Common myeloid progenitor, CD34-positive (primary cell): Measurements from ENCODE around the gene CYP27B1.
A peak's percentile ranks its signal among the peaks of the same experiment; 100 is the strongest.
"Not testable (repeated sequence)": the region's sequence is repeated elsewhere in the genome, so short reads cannot be mapped to it uniquely, and the experiment has no call there.

ENCODE experiments used
- CTCF ChIA-PET: fragments of 350-600 bp; sonication (Branson Sonifier 250); formaldehyde crosslinking; loops from one replicate; lab custom pipeline; 2021; ENCODE audit warnings: antibody characterized with exemption; lab: Charles Lee
- POLR2A ChIA-PET: fragments of 350-600 bp; sonication (Branson Sonifier 250); formaldehyde crosslinking; loops from one replicate; lab custom pipeline; 2021; ENCODE audit warnings: antibody characterized with exemption; lab: Charles Lee
- DNase-seq, 3 donors: peaks; one replicate each; pipeline versions ENCODE4 v3.0.0 to v3.0.0-alpha.2; 2013
- H3K27ac ChIP-seq, 2 experiments: 1 replicate in 1 of 2; 2 replicates in 1 of 2; pipeline ENCODE4 v1.7.0; 2013; ENCODE audit warnings: inconsistent platforms in 2 of 2, low read length in 2 of 2, mild to moderate bottlenecking in 2 of 2, low read depth in 1 of 2, moderate library complexity in 1 of 2; ENCODE audit not compliant: severe bottlenecking in 2 of 2, insufficient read depth in 1 of 2, poor library complexity in 1 of 2
- H3K27me3 ChIP-seq, 5 experiments: replicated peaks in 2 of 5; 1 replicate in 3 of 5; 2 replicates in 2 of 5; pipeline versions ENCODE4 v1.6.1 to v1.7.0; 2013; ENCODE audit warnings: low read length in 4 of 5, mild to moderate bottlenecking in 2 of 5, moderate library complexity in 2 of 5, inconsistent platforms in 1 of 5; ENCODE audit not compliant: insufficient read depth in 5 of 5, control insufficient read depth in 4 of 5
- H3K36me3 ChIP-seq, 4 experiments: 1 replicate in 2 of 4; 2 replicates in 2 of 4; pipeline versions ENCODE4 v1.6.1 to v1.7.0; 2013; ENCODE audit warnings: low read length in 3 of 4, control low read depth in 1 of 4, mild to moderate bottlenecking in 1 of 4; ENCODE audit not compliant: control insufficient read depth in 4 of 4, insufficient read depth in 4 of 4
- H3K4me1 ChIP-seq, 4 experiments: 1 replicate in 3 of 4; 2 replicates in 1 of 4; pipeline versions ENCODE4 v1.6.1 to v1.7.1; 2013; ENCODE audit warnings: low read length in 3 of 4, mild to moderate bottlenecking in 3 of 4, control low read depth in 1 of 4, inconsistent platforms in 1 of 4, moderate library complexity in 1 of 4; ENCODE audit not compliant: control insufficient read depth in 4 of 4, insufficient read depth in 4 of 4; ENCODE audit errors: control extremely low read depth in 1 of 4
- H3K4me3 ChIP-seq, 7 experiments: 1 replicate in 4 of 7; 2 replicates in 3 of 7; pipeline versions ENCODE4 v1.5.1 to v1.7.0; 2013; ENCODE audit warnings: mild to moderate bottlenecking in 7 of 7, low read length in 6 of 7, moderate library complexity in 6 of 7, inconsistent platforms in 2 of 7, low read depth in 2 of 7, control low read depth in 1 of 7; ENCODE audit not compliant: insufficient read depth in 4 of 7, control insufficient read depth in 1 of 7; ENCODE audit errors: extremely low read depth in 1 of 7
- H3K9me3 ChIP-seq, 5 experiments: 1 replicate in 4 of 5; 2 replicates in 1 of 5; pipeline versions ENCODE4 v1.6.1 to v1.7.1; 2013; ENCODE audit warnings: low read length in 4 of 5, mild to moderate bottlenecking in 2 of 5, inconsistent platforms in 1 of 5, low read depth in 1 of 5, moderate library complexity in 1 of 5; ENCODE audit not compliant: control insufficient read depth in 4 of 5, insufficient read depth in 2 of 5; ENCODE audit errors: control extremely low read depth in 1 of 5
- WGBS: methylation state at CpG from one replicate; pipeline ENCODE4 v1.1.5; 2013; ENCODE audit not compliant: insufficient coverage; 5-methylcytosine and 5-hydroxymethylcytosine counted together

CYP27B1 gene

DNA sequence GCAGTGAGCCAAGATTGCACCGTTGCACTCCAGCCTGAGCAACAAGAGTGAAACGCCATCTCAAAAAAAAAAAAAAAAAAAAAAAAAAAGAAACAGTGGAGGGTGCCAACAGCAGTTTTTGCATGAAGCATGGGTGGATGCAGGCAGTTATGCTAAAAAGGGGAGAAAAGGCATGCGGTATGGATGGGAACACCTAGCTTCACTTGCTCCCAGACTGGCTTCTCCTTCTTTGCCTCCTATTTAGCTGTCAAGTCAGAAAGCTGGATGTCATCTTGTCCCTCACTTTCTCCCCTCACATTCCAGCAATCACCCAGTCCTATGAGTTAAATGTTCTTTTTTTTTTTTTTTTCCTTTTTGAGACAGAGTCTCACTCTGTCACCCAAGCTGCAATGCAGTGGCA is 8.2 kb upstream of the CYP27B1 start:
- Histone ChIP-seq H3K36me3 (peaks cover under 1 to 13% (median 2%) of the 10 kb centered on the region in 4 experiments), H3K4me3 (no peak overlapping the region), H3K4me1 (peaks cover 2 to 23% (median 18%) of the 10 kb centered on the region in 4 experiments), H3K27ac (no peak overlapping the region), H3K9me3 (no peaks in the 10 kb centered on the region), H3K27me3 (no peaks in the 10 kb centered on the region)
- POLR2A ChIA-PET: no interaction called here
- CTCF ChIA-PET: interaction anchor here (2.5 to 10.4 kb wide), 2 partner anchors 13 to 18 kb away, joined by 15 to 74 read pairs; no protein-coding TSS in a partner anchor
- 100% methylated on average over 1 of the region's 3 CpGs for WGBS
- DNase-seq: no peak

DNA sequence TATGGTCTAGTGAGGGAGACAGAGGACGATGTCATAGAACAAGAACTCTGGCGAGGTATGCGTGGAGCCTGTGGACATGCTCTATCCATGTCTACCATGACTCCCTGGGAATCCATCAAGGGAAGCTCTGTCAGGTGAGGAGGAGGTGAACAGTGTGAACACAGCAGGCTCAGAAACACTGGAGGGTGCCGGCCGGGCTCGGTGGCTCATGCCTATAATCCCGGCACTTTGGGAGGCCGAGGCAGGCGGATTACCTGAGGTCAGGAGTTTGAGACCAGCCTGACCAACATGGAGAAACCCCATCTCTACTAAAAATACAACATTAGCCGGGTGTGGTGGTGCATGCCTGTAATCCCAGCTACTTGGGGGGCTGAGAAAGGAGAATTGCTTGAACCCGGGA is 7.8 kb upstream of the CYP27B1 start:
- POLR2A ChIA-PET, H3K27me3 ChIP-seq, DNase-seq, H3K4me3 ChIP-seq, H3K9me3 ChIP-seq, H3K27ac ChIP-seq: not testable (repeated sequence)
- WGBS: no CpG with 5 or more reads among the region's 11 CpGs
- Histone ChIP-seq H3K36me3 (peaks cover 3 to 12% (median 4%) of the 10 kb centered on the region in 4 experiments), H3K4me1 (peaks cover 2 to 23% (median 18%) of the 10 kb centered on the region in 4 experiments)
- CTCF ChIA-PET: interaction anchor here (2.5 to 10.4 kb wide), 2 partner anchors 13 to 18 kb away, joined by 15 to 74 read pairs; no protein-coding TSS in a partner anchor

DNA sequence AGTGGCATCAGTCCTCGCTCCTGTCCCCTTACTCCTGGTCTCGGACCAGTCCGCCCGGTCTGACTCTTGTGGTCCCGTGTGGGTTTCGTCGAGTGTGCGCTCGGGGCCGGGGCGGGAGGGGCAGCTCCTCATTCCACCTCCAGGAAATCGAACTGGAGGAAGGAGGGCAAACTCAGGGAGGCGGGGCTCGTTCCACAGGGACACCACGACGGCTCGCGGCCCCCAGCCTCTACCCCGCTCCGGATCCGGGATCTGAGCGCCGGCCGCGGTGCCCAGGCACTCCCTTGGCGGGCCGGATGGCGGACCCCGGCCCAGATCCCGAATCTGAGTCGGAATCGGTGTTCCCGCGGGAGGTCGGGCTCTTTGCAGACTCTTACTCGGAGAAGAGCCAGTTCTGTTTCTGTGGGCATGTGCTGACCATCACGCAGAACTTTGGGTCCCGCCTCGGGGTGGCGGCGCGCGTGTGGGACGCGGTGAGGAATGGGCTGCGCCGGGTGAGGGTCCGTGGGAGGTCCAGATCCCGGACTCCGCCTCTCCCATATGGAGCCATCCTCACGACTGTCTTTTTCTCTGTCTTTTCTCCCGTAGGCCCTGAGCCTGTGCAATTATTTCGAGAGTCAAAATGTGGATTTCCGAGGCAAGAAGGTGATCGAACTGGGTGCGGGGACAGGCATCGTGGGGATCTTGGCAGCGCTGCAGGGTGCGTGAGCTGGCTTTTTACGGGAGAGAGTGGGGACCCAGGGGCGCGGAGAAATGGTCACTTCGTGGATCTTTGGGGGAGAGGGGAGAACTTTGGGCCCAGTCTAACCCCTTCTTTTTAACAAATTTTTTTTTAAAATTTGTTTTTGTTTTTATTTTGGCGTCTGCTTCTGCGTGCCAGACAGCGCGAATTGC is 5.8 kb upstream of the CYP27B1 start, which contains the start of gene EEF1AKMT3:
TSS of gene EEF1AKMT3 (plus strand) at position 186 of the 894 bp plus-strand sequence. CDS start at position 297, 111 bp downstream.
- no peaks in the 10 kb centered on the region for H3K9me3 ChIP-seq
- peak within 1 kb of the TSS; percentile 64 to 88 for H3K27ac ChIP-seq
- peak in 1 of 3 donors; percentile 41 for DNase-seq
- 0% methylated on average over 56 of the region's 67 CpGs for WGBS
- peaks cover 5 to 25% (median 13%) of the 10 kb centered on the region in 4 experiments for H3K36me3 ChIP-seq
- H3K4me3 ChIP-seq: peak within 1 kb of the TSS; percentile 86 to 96 (median 93)
- peaks cover 0 to 2% (median 0%) of the 10 kb centered on the region in 5 experiments for H3K27me3 ChIP-seq
- ChIA-PET CTCF (interaction anchor here (0.6 to 10.4 kb wide), 4 partner anchors 8 to 60 kb away, joined by 3 to 74 read pairs (median 6); partner anchors contain the start of gene TSFM), POLR2A (interaction anchor here (0.8 to 1.5 kb wide), 4 partner anchors 10 to 21 kb away, joined by 3 to 8 read pairs (median 4); partner anchors contain the start of genes CDK4, MARCHF9 and TSFM)
- H3K4me1 ChIP-seq: peaks cover 2 to 23% (median 18%) of the 10 kb centered on the region in 4 experiments

DNA sequence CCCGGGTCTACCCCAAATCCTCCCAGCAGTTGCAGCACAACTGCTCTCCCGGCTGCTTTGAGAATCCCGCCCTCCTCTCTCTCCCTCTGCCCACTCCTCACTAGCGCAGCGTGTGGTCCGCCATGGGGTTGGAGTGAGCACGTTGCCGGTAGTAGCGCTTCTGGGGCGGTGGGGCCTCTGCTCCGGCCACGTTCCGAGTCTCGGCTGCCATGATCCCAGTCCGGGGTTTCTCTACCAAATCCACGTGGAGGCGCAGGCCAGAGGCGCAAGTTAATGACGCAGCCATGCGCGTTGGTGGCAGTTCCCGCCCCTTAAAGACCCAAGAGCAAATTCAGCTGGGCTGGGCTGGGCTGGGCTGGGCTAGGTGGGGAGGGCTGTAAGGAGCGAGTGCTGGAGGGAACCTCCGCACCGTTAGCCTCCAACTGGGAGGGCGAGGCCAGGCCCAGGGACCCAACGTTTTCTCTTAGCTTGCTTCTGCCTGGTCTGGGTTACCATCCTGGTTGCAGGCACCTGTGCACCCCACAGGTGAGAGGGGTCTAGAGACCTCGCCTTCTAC is 5.1 kb upstream of the CYP27B1 start, which contains the start of gene METTL1:
TSS of gene METTL1 (minus strand) at position 233 of the 556 bp plus-strand sequence. CDS start at position 211, 22 bp downstream.
- Histone ChIP-seq H3K4me3 (peak within 1 kb of the TSS; percentile 86 to 96 (median 93)), H3K36me3 (peaks cover 5 to 25% (median 13%) of the 10 kb centered on the region in 4 experiments), H3K4me1 (peaks cover 2 to 23% (median 19%) of the 10 kb centered on the region in 4 experiments), H3K27ac (peak within 1 kb of the TSS; percentile 64 to 88), H3K27me3 (peaks cover 0 to 9% (median 2%) of the 10 kb centered on the region in 5 experiments), H3K9me3 (no peaks in the 10 kb centered on the region)
- peak; percentile 97 to 99 (median 98) for DNase-seq
- 0% methylated on average over 18 of the region's 28 CpGs for WGBS
- ChIA-PET CTCF (interaction anchor here (0.6 to 10.4 kb wide), 4 partner anchors 9 to 61 kb away, joined by 3 to 74 read pairs (median 6); partner anchors contain the start of gene TSFM), POLR2A (interaction anchor here (0.8 to 1.5 kb wide), 4 partner anchors 11 to 20 kb away, joined by 3 to 8 read pairs (median 4); partner anchors contain the start of genes CDK4, MARCHF9 and TSFM)

DNA sequence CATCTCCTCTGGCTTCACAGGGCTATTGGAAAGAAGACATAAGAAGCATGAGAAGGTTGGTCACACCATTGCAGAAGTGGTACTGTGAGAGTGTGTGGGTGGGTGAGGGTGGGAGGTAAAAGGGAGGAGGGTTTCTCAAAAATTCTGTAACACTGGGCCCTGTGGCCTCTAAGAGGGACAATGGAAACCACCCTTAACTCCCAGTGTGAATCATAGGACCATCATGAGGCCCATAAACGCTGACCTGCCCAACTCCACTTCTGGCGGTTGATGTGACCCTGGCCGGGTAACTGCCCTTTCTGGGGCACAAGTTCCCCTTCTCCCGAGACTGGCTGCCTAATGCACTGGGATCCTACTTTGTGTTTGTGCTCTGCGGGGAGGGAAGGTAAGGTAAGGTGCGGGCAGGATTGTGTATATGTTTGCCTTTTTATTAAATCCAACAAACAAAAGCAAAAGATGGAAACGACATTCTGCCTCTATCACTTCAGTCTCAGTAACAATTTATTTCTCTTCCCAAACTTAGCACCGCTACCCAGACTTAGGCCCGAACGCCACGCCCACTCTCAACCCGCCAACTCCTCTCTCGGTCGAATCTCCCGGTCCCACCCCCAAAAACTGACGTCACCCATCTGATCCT is 4.5 kb upstream of the CYP27B1 start:
- POLR2A ChIA-PET: interaction anchor here (1.0 to 1.5 kb wide), 2 partner anchors 11 to 19 kb away, joined by 3 to 8 read pairs; partner anchors contain the start of genes CDK4 and TSFM
- DNase-seq: peak; percentile 95 to 97 (median 96)
- Histone ChIP-seq H3K27me3 (peaks cover 0 to 15% (median 4%) of the 10 kb centered on the region in 5 experiments), H3K27ac (peak overlapping the region; percentile 64 to 88), H3K4me1 (peaks cover 2 to 29% (median 24%) of the 10 kb centered on the region in 4 experiments), H3K36me3 (peaks cover 5 to 25% (median 13%) of the 10 kb centered on the region in 4 experiments), H3K9me3 (no peaks in the 10 kb centered on the region), H3K4me3 (peak overlapping the region; percentile 86 to 96 (median 93))
- 2% methylated on average over 12 of the region's 16 CpGs for WGBS
- CTCF ChIA-PET: interaction anchor here (0.8 to 10.4 kb wide), 4 partner anchors 9 to 12 kb away, joined by 3 to 74 read pairs (median 6); partner anchors contain the start of gene TSFM

DNA sequence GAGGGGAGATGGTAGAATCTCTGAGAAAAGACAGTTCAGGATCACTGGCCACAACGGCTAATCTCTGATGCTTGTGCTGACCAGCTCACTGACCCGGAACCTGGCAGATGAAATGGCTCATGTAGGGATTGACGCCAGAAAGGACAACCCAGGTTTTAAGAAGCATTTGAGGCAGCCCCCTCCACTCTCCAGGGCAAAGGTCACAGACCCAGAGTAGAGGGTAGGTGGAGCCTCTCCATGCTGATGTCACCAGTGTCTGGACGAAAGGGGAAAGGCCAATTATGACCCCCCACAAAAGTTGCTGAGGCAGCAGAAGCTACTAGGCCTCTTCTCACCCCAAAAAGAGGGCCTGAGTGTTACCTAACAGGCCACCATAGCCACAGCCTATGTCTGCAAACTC is 3.9 kb upstream of the CYP27B1 start:
- Histone ChIP-seq H3K4me1 (peaks cover 2 to 35% (median 31%) of the 10 kb centered on the region in 4 experiments), H3K9me3 (no peaks in the 10 kb centered on the region), H3K27me3 (peaks cover 0 to 22% (median 10%) of the 10 kb centered on the region in 5 experiments), H3K36me3 (peaks cover 5 to 25% (median 13%) of the 10 kb centered on the region in 4 experiments), H3K27ac (peak overlapping the region in 1 of 2 experiments; percentile 88), H3K4me3 (peak overlapping the region in 2 of 7 experiments; percentile 92 to 94)
- no peak for DNase-seq
- POLR2A ChIA-PET: no interaction called here
- WGBS: 87% methylated on average over 3 of the region's 4 CpGs
- CTCF ChIA-PET: interaction anchor here (0.6 to 1.3 kb wide), 3 partner anchors 11 to 14 kb away, joined by 3 to 4 read pairs (median 3); partner anchors contain the start of gene TSFM
